GM23338 (cell line): ENCODE results near the gene ABCC6. TPM values are rescaled to one million over a fixed set of nuclear protein-coding genes. Genes with fewer than 3 reads are reported as not detected.

Source experiments
- ATAC-seq: fragments of 200-7000 bp; cut with Tn5 transposase; 3 replicates; pipeline ENCODE4 v1.9.1; 2020
- DNase-seq: peaks from one replicate; pipeline ENCODE4 v3.0.0-alpha.2; 2015; ENCODE audit warnings: low spot score
- H2AFZ ChIP-seq: fragments of 200-600 bp; sonication (generic); 2 replicates; pipeline ENCODE4 v1.8.0; 2016; ENCODE audit warnings: antibody characterized with exemption, mild to moderate bottlenecking, moderate library complexity
- H3F3A ChIP-seq: fragments of 200-600 bp; sonication (generic); replicated peaks from 2 replicates; pipeline ENCODE4 v1.8.0; 2017; ENCODE audit warnings: antibody characterized with exemption, mixed run types, low read depth
- H3K27ac ChIP-seq: fragments of 200-600 bp; sonication (generic); 2 replicates; pipeline ENCODE4 v1.6.1; 2016; ENCODE audit warnings: low read depth
- H3K27me3 ChIP-seq: fragments of 200-600 bp; sonication (generic); 2 replicates; pipeline ENCODE4 v1.8.0; 2016; ENCODE audit warnings: mild to moderate bottlenecking, mixed run types, moderate library complexity; ENCODE audit not compliant: insufficient read depth
- H3K36me3 ChIP-seq: fragments of 200-600 bp; sonication (generic); 2 replicates; pipeline ENCODE4 v1.8.0; 2016; ENCODE audit warnings: mild to moderate bottlenecking; ENCODE audit not compliant: insufficient read depth
- H3K4me1 ChIP-seq: fragments of 200-600 bp; sonication (generic); 2 replicates; pipeline ENCODE4 v1.8.0; 2016; ENCODE audit warnings: mild to moderate bottlenecking, moderate library complexity; ENCODE audit not compliant: insufficient read depth
- H3K4me2 ChIP-seq: fragments of 200-600 bp; sonication (generic); 2 replicates; pipeline ENCODE4 v1.7.1; 2017; ENCODE audit warnings: mixed run types
- H3K4me3 ChIP-seq: fragments of 200-600 bp; sonication (generic); 2 replicates; pipeline ENCODE4 v1.6.1; 2016; ENCODE audit warnings: mixed run types
- H3K79me2 ChIP-seq: fragments of 200-600 bp; sonication (generic); replicated peaks from 2 replicates; pipeline ENCODE4 v1.8.0; 2017; ENCODE audit warnings: mild to moderate bottlenecking; ENCODE audit not compliant: insufficient read depth
- H3K9me2 ChIP-seq: fragments of 200-600 bp; sonication (generic); 2 replicates; pipeline ENCODE4 v1.8.0; 2017; ENCODE audit not compliant: insufficient read depth
- H4K20me1 ChIP-seq: fragments of 200-600 bp; sonication (generic); replicated peaks from 2 replicates; pipeline ENCODE4 v1.8.0; 2017; ENCODE audit warnings: mild to moderate bottlenecking; ENCODE audit not compliant: insufficient read depth
- H3K27ac Mint-ChIP-seq: 2 replicates; pipeline ENCODE4 v1.8.0; 2020; ENCODE audit warnings: inconsistent platforms, mild to moderate bottlenecking, moderate library complexity, mixed read lengths
- H3K27me3 Mint-ChIP-seq: 3 replicates; pipeline ENCODE4 v1.8.0; 2022; ENCODE audit warnings: low read depth, mild to moderate bottlenecking, moderate library complexity, mixed read lengths, inconsistent platforms; ENCODE audit not compliant: insufficient read depth, poor library complexity
- H3K36me3 Mint-ChIP-seq: 3 replicates; pipeline ENCODE4 v1.8.0; 2021; ENCODE audit warnings: low read depth, mild to moderate bottlenecking, inconsistent platforms, moderate library complexity, mixed read lengths
- H3K4me1 Mint-ChIP-seq: 3 replicates; pipeline ENCODE4 v1.8.0; 2020; ENCODE audit warnings: mild to moderate bottlenecking, inconsistent platforms, mixed read lengths
- H3K4me3 Mint-ChIP-seq: 3 replicates; pipeline ENCODE4 v1.8.0; 2021; ENCODE audit warnings: moderate library complexity, mild to moderate bottlenecking, inconsistent platforms, mixed read lengths
- H3K9me3 Mint-ChIP-seq: 3 replicates; pipeline ENCODE4 v1.8.0; 2020; ENCODE audit warnings: moderate library complexity, mild to moderate bottlenecking, inconsistent platforms, mixed read lengths
- CREB1 ChIP-seq: fragments of 250-450 bp; sonication (Bioruptor Pico); IDR thresholded peaks from 2 replicates; pipeline ENCODE4 v1.5.0; 2020; ENCODE audit warnings: low read depth, mild to moderate bottlenecking, moderate library complexity
- CTCF ChIP-seq, 2 experiments: fragments of 200-600 bp in 1 of 2; sonication (generic) in 1 of 2; conservative IDR thresholded peaks; 2 replicates each; pipeline versions ENCODE4 v1.5.1 to v1.6.1; 2016 to 2017; ENCODE audit warnings: antibody characterized with exemption in 2 of 2, low read depth in 2 of 2, mild to moderate bottlenecking in 2 of 2, moderate library complexity in 1 of 2
- ETS1 ChIP-seq: IDR thresholded peaks from 2 replicates; pipeline ENCODE4 v1.6.1; 2016; ENCODE audit warnings: antibody characterized with exemption
- EZH2 ChIP-seq: fragments of 200-600 bp; sonication (generic); IDR thresholded peaks from one replicate; pipeline ENCODE4 v1.8.0; 2017; ENCODE audit warnings: antibody characterized with exemption, mild to moderate bottlenecking, low read depth; ENCODE audit not compliant: unreplicated experiment
- EZH2phosphoT487 ChIP-seq: fragments of 200-600 bp; sonication (generic); IDR thresholded peaks from one replicate; pipeline ENCODE4 v1.8.1; 2018; ENCODE audit warnings: antibody characterized with exemption; ENCODE audit not compliant: unreplicated experiment
- JUNB ChIP-seq: IDR thresholded peaks from one replicate; pipeline ENCODE4 v1.6.1; 2016; ENCODE audit warnings: antibody characterized with exemption; ENCODE audit not compliant: unreplicated experiment
- NANOG ChIP-seq: IDR thresholded peaks from 2 replicates; pipeline ENCODE4 v1.6.1; 2016; ENCODE audit warnings: antibody characterized with exemption, borderline replicate concordance
- POLR2AphosphoS5 ChIP-seq: IDR thresholded peaks from 2 replicates; pipeline ENCODE4 v1.6.1; 2016; ENCODE audit warnings: antibody characterized with exemption, low read depth
- REST ChIP-seq: IDR thresholded peaks from one replicate; pipeline ENCODE4 v1.6.1; 2018; ENCODE audit warnings: antibody characterized with exemption; ENCODE audit not compliant: unreplicated experiment
- STAT1 ChIP-seq: IDR thresholded peaks from one replicate; pipeline ENCODE4 v1.6.1; 2016; ENCODE audit warnings: antibody characterized with exemption; ENCODE audit not compliant: unreplicated experiment
- ZNF114 ChIP-seq: fragments of 250-450 bp; sonication (Bioruptor Pico); IDR thresholded peaks from 2 replicates; pipeline ENCODE4 v1.5.0; 2020; ENCODE audit warnings: mild to moderate bottlenecking, moderate library complexity
- ZNF331 ChIP-seq: fragments of 250-450 bp; sonication (Bioruptor Pico); IDR thresholded peaks from 2 replicates; pipeline ENCODE4 v1.5.0; 2020; ENCODE audit warnings: low read depth, mild to moderate bottlenecking, moderate library complexity
- ZNF462 ChIP-seq: fragments of 250-450 bp; sonication (Bioruptor Pico); IDR thresholded peaks from 2 replicates; pipeline ENCODE4 v1.5.0; 2020; ENCODE audit warnings: mild to moderate bottlenecking, moderate library complexity
- polyA plus RNA-seq: library from polyadenylated mRNA; unstranded; fragments of >200 nt; fragmentation: Nextera tagmentation; extraction: Ambion mirVana; gene quantifications from 2 replicates; pipeline ENCODE4 v1.2.1, GENCODE V29; 2016
- total RNA-seq: library from RNA; depleted of rRNA; stranded (reverse); fragments of >200 nt; shearing (Covaris generic); gene quantifications from 2 replicates; pipeline ENCODE4 v1.2.3, GENCODE V29; 2014

ABCC6 gene
- total and polyA plus RNA-seq, 2 experiments from 2014 or later = 0.73 to 2.8 TPM

GRCh38 chr16:16121185-16121727 lies 102.0 kb downstream of the ABCC6 start:
- Histone ChIP-seq H3K79me2 (no peaks in the 10 kb centered on the region), H3K4me1 (no peaks in the 10 kb centered on the region), H3K27me3 (no peaks in the 10 kb centered on the region), H3K4me2 (no peak overlapping the region), H3K36me3 (peaks cover 44% of the 10 kb centered on the region), H2AFZ (no peak overlapping the region), H4K20me1 (peaks cover 5% of the 10 kb centered on the region; the same call in 1 of the 2 replicates), H3K4me3 (no peak overlapping the region), H3F3A (no peaks in the 10 kb centered on the region), H3K27ac (no peak overlapping the region), H3K9me2 (no peaks in the 10 kb centered on the region)
- no peak for DNase-seq
- Mint-ChIP-seq H3K27ac (no peak overlapping the region), H3K4me3 (no peak overlapping the region), H3K27me3 (peaks cover 7% of the 10 kb centered on the region), H3K9me3 (peaks cover 11% of the 10 kb centered on the region; the same call in 2 of the 3 replicates), H3K36me3 (peaks cover 82% of the 10 kb centered on the region), H3K4me1 (no peaks in the 10 kb centered on the region)
- no peak for TF ChIP-seq EZH2phosphoT487
- TF ChIP-seq REST = no peak
- TF ChIP-seq POLR2AphosphoS5 = no peak
- TF ChIP-seq ZNF462 (CRISPR knock-in tag) = no peak
- TF ChIP-seq STAT1 = no peak
- TF ChIP-seq EZH2 = no peak
- TF ChIP-seq ZNF331 (CRISPR knock-in tag) = no peak
- TF ChIP-seq CTCF (conservative IDR thresholded peaks at IDR 0.05; ENCODE audit: low read depth in 2 of 2) = no peak
- no peak for TF ChIP-seq ETS1
- TF ChIP-seq JUNB = no peak
- TF ChIP-seq ZNF114 (CRISPR knock-in tag) = no peak
- TF ChIP-seq CREB1 = no peak
- no peak for TF ChIP-seq NANOG
- no peak for ATAC-seq
